Measurements from ENCODE around the gene KIF1B.

Gene KIF1B

GRCh38 chr1:10177876-10178275 lies 32.5 kb upstream of the KIF1B start:
- Histone ChIP-seq H2AFZ (ENCODE audit: low read length, unreplicated experiment) (no peak overlapping the region), H3K79me2 (ENCODE audit: control insufficient read depth, insufficient read depth, low read length, unreplicated experiment) (no peaks in the 10 kb centered on the region), H3K27ac (ENCODE audit: low read depth, low read length) (no peak overlapping the region), H3K27me3 (ENCODE audit: insufficient read depth, low read length) (no peaks in the 10 kb centered on the region), H3K4me1 (ENCODE audit: control insufficient read depth, insufficient read depth, low read length, unreplicated experiment) (no peaks in the 10 kb centered on the region), H3K4me3 (ENCODE audit: low read depth, low read length) (no peak overlapping the region), H3K36me3 (ENCODE audit: insufficient read depth, low read length) (peaks cover 11% of the 10 kb centered on the region; the same call in 1 of the 2 replicates)

DNA sequence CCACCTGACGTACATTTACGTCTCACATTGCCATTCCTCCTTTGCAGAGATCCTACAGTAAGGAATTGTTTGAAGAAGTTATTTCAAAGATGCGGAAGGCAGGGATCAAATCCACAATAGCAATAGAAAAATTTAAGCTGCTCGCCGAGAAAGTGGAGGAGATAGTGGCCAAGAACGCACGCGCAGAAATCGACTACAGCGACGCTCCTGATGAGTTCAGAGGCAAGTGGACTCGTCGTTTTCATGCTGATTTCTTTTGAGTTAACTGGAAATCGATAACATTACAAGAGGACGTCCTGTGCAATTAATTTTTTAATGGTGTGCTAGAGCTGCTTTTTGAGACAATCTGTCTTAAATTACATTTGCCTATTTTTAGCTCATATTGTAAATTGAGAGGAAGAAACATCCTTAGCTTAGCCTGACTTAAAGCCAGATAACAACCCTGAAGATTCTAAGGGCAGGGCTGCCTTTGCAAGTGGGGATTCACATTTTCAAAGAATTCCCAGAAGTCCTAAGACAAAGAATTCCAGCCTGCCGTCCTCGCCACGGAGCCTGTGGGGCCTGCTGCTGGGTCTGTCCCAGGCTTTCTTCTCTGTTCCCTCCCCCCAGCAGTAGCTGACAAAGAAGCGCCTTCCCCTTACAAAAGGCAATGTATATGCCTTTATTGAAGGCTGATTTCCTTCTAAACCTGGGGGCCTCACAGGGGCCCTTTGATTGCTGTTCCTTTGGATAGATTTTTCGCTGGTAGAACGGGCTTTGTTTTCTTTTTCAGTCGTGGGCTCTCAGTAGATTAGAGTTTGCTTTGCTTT lies 31.6 kb upstream of the KIF1B start:
- Histone ChIP-seq H3K27me3 (ENCODE audit: insufficient read depth, low read length) (no peaks in the 10 kb centered on the region), H3K4me3 (ENCODE audit: low read depth, low read length) (no peak overlapping the region), H3K79me2 (ENCODE audit: control insufficient read depth, insufficient read depth, low read length, unreplicated experiment) (no peaks in the 10 kb centered on the region), H3K36me3 (ENCODE audit: insufficient read depth, low read length) (0 out of 2 replicates have a peak, but pooled peaks cover 10% of the 10 kb centered on the region), H2AFZ (ENCODE audit: low read length, unreplicated experiment) (no peak overlapping the region), H3K27ac (ENCODE audit: low read depth, low read length) (no peak overlapping the region), H3K4me1 (ENCODE audit: control insufficient read depth, insufficient read depth, low read length, unreplicated experiment) (no peaks in the 10 kb centered on the region)

GRCh38 chr1:10179406-10180091 lies 30.8 kb upstream of the KIF1B start:
- Histone ChIP-seq H3K27me3 (ENCODE audit: insufficient read depth, low read length) (no peaks in the 10 kb centered on the region), H3K27ac (ENCODE audit: low read depth, low read length) (no peak overlapping the region), H3K4me1 (ENCODE audit: control insufficient read depth, insufficient read depth, low read length, unreplicated experiment) (no peaks in the 10 kb centered on the region), H3K36me3 (ENCODE audit: insufficient read depth, low read length) (0 out of 2 replicates have a peak, but pooled peaks cover 10% of the 10 kb centered on the region), H3K79me2 (ENCODE audit: control insufficient read depth, insufficient read depth, low read length, unreplicated experiment) (no peaks in the 10 kb centered on the region), H2AFZ (ENCODE audit: low read length, unreplicated experiment) (no peak overlapping the region), H3K4me3 (ENCODE audit: low read depth, low read length) (no peak overlapping the region)

DNA sequence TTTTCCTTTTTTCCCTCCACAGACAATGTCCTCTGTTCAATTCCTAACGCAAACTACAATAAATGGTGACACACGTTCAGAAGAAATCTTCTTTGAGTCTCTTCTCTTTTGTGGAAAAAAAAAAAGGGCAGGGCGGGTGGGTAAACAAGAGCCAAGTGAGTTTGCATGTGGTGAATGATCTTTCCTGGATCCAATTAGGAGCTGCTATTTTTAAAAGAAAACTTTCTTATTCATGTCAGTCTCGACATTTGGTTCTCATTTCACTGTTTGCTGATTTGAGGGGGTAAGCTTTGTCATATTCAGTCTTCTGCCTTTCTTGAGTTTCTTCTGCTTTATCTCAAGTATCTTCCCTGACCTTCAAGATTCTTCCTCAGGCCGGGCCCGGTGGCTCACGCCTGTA lies 29.2 kb upstream of the KIF1B start:
- H3K4me1 ChIP-seq (ENCODE audit: control insufficient read depth, insufficient read depth, low read length, unreplicated experiment), result no peaks in the 10 kb centered on the region

GRCh38 chr1:10185759-10186158 lies 24.6 kb upstream of the KIF1B start:
- Histone ChIP-seq H3K79me2 (ENCODE audit: control insufficient read depth, insufficient read depth, low read length, unreplicated experiment) (no peaks in the 10 kb centered on the region), H3K4me3 (ENCODE audit: low read depth, low read length) (no peak overlapping the region), H3K4me1 (ENCODE audit: control insufficient read depth, insufficient read depth, low read length, unreplicated experiment) (no peaks in the 10 kb centered on the region), H3K27ac (ENCODE audit: low read depth, low read length) (no peak overlapping the region), H3K36me3 (ENCODE audit: insufficient read depth, low read length) (no peaks in the 10 kb centered on the region), H2AFZ (ENCODE audit: low read length, unreplicated experiment) (no peak overlapping the region), H3K27me3 (ENCODE audit: insufficient read depth, low read length) (no peaks in the 10 kb centered on the region)

More for the DNA sequence above, 29.2 kb upstream of the KIF1B start:
- Histone ChIP-seq H3K79me2 (ENCODE audit: control insufficient read depth, insufficient read depth, low read length, unreplicated experiment) (no peaks in the 10 kb centered on the region), H3K27ac (ENCODE audit: low read depth, low read length) (no peak overlapping the region), H3K27me3 (ENCODE audit: insufficient read depth, low read length) (no peaks in the 10 kb centered on the region), H2AFZ (ENCODE audit: low read length, unreplicated experiment) (no peak overlapping the region), H3K4me3 (ENCODE audit: low read depth, low read length) (no peak overlapping the region), H3K36me3 (ENCODE audit: insufficient read depth, low read length) (0 out of 2 replicates have a peak, but pooled peaks cover 10% of the 10 kb centered on the region)

DNA sequence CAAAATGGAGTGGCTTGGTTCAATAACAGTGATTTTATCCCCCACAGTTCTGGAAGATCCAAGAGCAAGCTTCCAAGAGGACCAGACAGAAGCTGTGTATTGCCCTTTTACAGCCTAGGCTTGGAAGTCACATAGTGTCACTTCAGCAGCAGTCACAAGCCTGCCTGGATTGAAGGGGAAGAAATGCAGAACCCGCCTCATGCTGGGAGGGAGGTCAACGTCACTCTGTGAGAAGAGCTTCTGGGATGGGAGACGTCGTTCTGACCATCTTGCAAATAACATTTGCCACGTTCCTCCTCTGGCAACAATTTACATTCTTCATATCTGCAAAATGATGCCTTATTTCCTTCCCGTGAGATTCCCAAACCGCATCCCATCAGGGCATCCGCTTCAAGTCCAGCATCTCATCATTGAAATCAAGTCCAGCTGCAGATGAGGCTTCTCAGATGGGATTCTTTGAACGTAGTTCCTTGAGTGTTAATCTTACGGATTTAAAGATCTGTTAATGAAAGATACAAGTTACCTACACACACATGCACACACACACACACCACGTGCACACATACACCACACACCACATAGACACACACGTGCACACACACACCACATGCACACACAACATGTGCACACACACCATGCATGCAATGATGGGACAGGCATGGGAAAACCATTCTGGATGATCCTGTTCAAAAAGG lies 23.9 kb upstream of the KIF1B start:
- H3K36me3 ChIP-seq (ENCODE audit: insufficient read depth, low read length), result no peaks in the 10 kb centered on the region
- no peaks in the 10 kb centered on the region for H3K27me3 ChIP-seq (ENCODE audit: insufficient read depth, low read length)
- no peaks in the 10 kb centered on the region for H3K4me1 ChIP-seq (ENCODE audit: control insufficient read depth, insufficient read depth, low read length, unreplicated experiment)
- no peak overlapping the region for H3K27ac ChIP-seq (ENCODE audit: low read depth, low read length)
- no peak overlapping the region for H3K4me3 ChIP-seq (ENCODE audit: low read depth, low read length)
- H3K79me2 ChIP-seq (ENCODE audit: control insufficient read depth, insufficient read depth, low read length, unreplicated experiment), result no peaks in the 10 kb centered on the region
- H2AFZ ChIP-seq (ENCODE audit: low read length, unreplicated experiment), result no peak overlapping the region

GRCh38 chr1:10187026-10187334 lies 23.4 kb upstream of the KIF1B start:
- Histone ChIP-seq H3K79me2 (ENCODE audit: control insufficient read depth, insufficient read depth, low read length, unreplicated experiment) (no peaks in the 10 kb centered on the region), H3K4me3 (ENCODE audit: low read depth, low read length) (no peak overlapping the region), H3K27ac (ENCODE audit: low read depth, low read length) (no peak overlapping the region), H3K36me3 (ENCODE audit: insufficient read depth, low read length) (no peaks in the 10 kb centered on the region), H2AFZ (ENCODE audit: low read length, unreplicated experiment) (no peak overlapping the region), H3K27me3 (ENCODE audit: insufficient read depth, low read length) (no peaks in the 10 kb centered on the region), H3K4me1 (ENCODE audit: control insufficient read depth, insufficient read depth, low read length, unreplicated experiment) (no peaks in the 10 kb centered on the region)

DNA sequence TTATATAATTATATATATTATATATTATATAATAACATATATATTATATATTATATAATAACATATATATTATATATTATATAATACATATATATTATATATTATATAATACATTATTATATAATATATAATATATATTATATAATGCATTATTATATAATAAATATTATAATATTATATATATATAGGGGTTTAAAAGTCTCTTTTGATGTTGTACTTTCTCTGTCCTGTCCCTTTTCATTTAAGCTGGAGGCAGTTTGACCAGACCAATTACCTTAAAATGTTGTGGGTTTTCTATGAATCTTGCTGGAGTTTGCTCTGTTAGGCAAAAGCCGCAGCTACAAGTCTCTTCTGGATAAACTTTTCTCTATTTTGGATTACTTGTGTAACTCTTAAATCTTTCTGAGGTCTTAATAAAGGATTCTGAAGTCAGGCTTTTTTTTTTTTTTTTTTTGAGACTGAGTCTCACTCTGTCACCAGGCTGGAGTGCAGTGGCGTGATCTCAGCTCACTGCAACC lies 22.2 kb upstream of the KIF1B start:
- Histone ChIP-seq H3K27ac (ENCODE audit: low read depth, low read length) (no peak overlapping the region), H3K4me1 (ENCODE audit: control insufficient read depth, insufficient read depth, low read length, unreplicated experiment) (no peaks in the 10 kb centered on the region), H3K79me2 (ENCODE audit: control insufficient read depth, insufficient read depth, low read length, unreplicated experiment) (no peaks in the 10 kb centered on the region), H2AFZ (ENCODE audit: low read length, unreplicated experiment) (no peak overlapping the region), H3K27me3 (ENCODE audit: insufficient read depth, low read length) (no peaks in the 10 kb centered on the region), H3K4me3 (ENCODE audit: low read depth, low read length) (no peak overlapping the region), H3K36me3 (ENCODE audit: insufficient read depth, low read length) (no peaks in the 10 kb centered on the region)

GRCh38 chr1:10189659-10190058 lies 20.7 kb upstream of the KIF1B start:
- Histone ChIP-seq H3K27me3 (ENCODE audit: insufficient read depth, low read length) (0 out of 2 replicates have a peak, but pooled peaks cover 3% of the 10 kb centered on the region), H3K4me3 (ENCODE audit: low read depth, low read length) (no peak overlapping the region), H3K36me3 (ENCODE audit: insufficient read depth, low read length) (no peaks in the 10 kb centered on the region), H2AFZ (ENCODE audit: low read length, unreplicated experiment) (no peak overlapping the region), H3K27ac (ENCODE audit: low read depth, low read length) (no peak overlapping the region), H3K4me1 (ENCODE audit: control insufficient read depth, insufficient read depth, low read length, unreplicated experiment) (no peaks in the 10 kb centered on the region), H3K79me2 (ENCODE audit: control insufficient read depth, insufficient read depth, low read length, unreplicated experiment) (no peaks in the 10 kb centered on the region)

- no peak overlapping the region for H3K4me3 ChIP-seq (ENCODE audit: low read depth, low read length)
- no peak overlapping the region for H2AFZ ChIP-seq (ENCODE audit: low read length, unreplicated experiment)
- H3K36me3 ChIP-seq (ENCODE audit: insufficient read depth, low read length), result no peaks in the 10 kb centered on the region
- H3K4me1 ChIP-seq (ENCODE audit: control insufficient read depth, insufficient read depth, low read length, unreplicated experiment), result peaks cover 3% of the 10 kb centered on the region
- 0 out of 2 replicates have a peak, but pooled peaks cover 3% of the 10 kb centered on the region for H3K27me3 ChIP-seq (ENCODE audit: insufficient read depth, low read length)
- no peaks in the 10 kb centered on the region for H3K79me2 ChIP-seq (ENCODE audit: control insufficient read depth, insufficient read depth, low read length, unreplicated experiment)
- H3K27ac ChIP-seq (ENCODE audit: low read depth, low read length), result no peak overlapping the region
These were observed 18.1 kb upstream of the KIF1B start for GRCh38 chr1:10192263-10192662.

All from ACC112 (cell line).